Measurements from ENCODE around the gene SUSD6. TPM values are rescaled to one million over a fixed set of nuclear protein-coding genes. Genes with fewer than 3 reads are reported as not detected.

The SUSD6 gene
- total RNA-seq (2014; rRNA removed; shearing (Covaris generic)) (3.4 and 4.5 TPM in 2 replicates), polyA plus RNA-seq (2016; fragmentation: Nextera tagmentation; extraction: Ambion mirVana) (2.8 and 3.3 TPM in 2 replicates)
- long read RNA-seq, result 0 reads

DNA sequence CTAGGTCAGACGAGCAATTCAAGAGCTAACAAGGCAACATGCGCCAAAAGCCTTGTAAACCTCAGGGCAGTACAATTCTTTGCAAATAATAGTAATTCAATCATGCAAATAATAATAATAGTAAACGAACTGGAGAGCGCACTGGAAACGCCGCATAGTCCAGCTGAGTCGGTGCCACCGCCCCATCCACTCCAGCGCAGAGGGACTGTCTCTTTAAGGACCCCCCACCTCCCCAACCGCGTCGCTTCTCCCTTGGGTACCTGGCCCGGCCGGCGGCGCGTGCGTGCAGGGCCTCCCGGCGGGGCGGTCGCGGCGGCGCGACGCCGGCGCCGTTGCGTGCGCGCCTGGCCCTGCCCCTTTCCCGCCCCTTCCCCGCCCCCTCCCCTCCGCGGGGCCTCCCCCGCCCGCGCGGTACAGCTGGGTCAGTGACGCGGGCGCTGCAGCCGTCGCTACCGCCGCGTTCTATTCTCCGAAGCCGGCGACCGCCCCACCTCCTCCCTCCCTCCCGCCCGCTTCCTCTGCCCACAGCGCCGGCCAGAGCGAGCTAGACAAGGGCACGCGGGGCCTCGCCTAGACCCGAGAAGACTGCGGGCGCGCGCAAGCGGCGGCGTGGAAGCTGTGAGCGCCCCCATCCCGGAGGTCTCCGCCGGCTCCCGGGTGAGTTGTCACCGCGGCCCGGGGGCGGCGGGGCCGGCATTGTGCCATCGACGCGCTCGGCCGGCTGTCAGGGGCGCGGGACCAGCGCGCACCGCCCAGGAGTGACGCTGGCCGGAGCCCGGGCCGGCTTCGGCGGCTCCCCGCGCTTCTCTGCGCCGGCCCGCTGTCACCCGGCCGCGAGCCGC is at the start of gene SUSD6:
Gene SUSD6, plus strand, starts transcription at position 425 of the 842 bp plus-strand sequence. CDS start 46,997 bp downstream, outside the sequence.
- Histone ChIP-seq H3K36me3 (ENCODE audit: insufficient read depth) (no peaks in the 10 kb centered on the region), H3K27ac (ENCODE audit: low read depth) (peak within 1 kb of the TSS; percentile 86), H2AFZ (peak within 1 kb of the TSS; percentile 100), H3K9me2 (ENCODE audit: insufficient read depth) (no peaks in the 10 kb centered on the region), H3K4me3 (peak within 1 kb of the TSS; percentile 86), H3K27me3 (ENCODE audit: insufficient read depth) (peaks cover 19% of the 10 kb centered on the region), H3F3A (replicated peaks; ENCODE audit: low read depth) (no peaks in the 10 kb centered on the region; the same call in 1 of the 2 replicates), H4K20me1 (replicated peaks; ENCODE audit: insufficient read depth) (no peaks in the 10 kb centered on the region), H3K4me1 (ENCODE audit: insufficient read depth) (peaks cover 16% of the 10 kb centered on the region), H3K4me2 (peak within 1 kb of the TSS; percentile 97), H3K79me2 (replicated peaks; ENCODE audit: insufficient read depth) (no peaks in the 10 kb centered on the region)
- Mint-ChIP-seq H3K9me3 (no peaks in the 10 kb centered on the region), H3K36me3 (ENCODE audit: low read depth) (no peaks in the 10 kb centered on the region; the same call in 2 of the 3 replicates), H3K4me3 (peak within 1 kb of the TSS; percentile 90), H3K27ac (peak within 1 kb of the TSS; percentile 97), H3K4me1 (peaks cover 46% of the 10 kb centered on the region), H3K27me3 (ENCODE audit: insufficient read depth, low read depth, poor library complexity) (peaks cover 12% of the 10 kb centered on the region)
- DNase-seq (ENCODE audit: low spot score), result peak; percentile 87
- TF ChIP-seq, protein P1, sequence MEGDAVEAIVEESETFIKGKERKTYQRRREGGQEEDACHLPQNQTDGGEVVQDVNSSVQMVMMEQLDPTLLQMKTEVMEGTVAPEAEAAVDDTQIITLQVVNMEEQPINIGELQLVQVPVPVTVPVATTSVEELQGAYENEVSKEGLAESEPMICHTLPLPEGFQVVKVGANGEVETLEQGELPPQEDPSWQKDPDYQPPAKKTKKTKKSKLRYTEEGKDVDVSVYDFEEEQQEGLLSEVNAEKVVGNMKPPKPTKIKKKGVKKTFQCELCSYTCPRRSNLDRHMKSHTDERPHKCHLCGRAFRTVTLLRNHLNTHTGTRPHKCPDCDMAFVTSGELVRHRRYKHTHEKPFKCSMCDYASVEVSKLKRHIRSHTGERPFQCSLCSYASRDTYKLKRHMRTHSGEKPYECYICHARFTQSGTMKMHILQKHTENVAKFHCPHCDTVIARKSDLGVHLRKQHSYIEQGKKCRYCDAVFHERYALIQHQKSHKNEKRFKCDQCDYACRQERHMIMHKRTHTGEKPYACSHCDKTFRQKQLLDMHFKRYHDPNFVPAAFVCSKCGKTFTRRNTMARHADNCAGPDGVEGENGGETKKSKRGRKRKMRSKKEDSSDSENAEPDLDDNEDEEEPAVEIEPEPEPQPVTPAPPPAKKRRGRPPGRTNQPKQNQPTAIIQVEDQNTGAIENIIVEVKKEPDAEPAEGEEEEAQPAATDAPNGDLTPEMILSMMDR (conservative IDR thresholded peaks at IDR 0.05; ENCODE audit: low read depth in 2 of 2), result no peak
- TF ChIP-seq JUNB (IDR thresholded peaks at IDR 0.05; ENCODE audit: unreplicated experiment), result no peak
- peak; percentile 59 for TF ChIP-seq POLR2AphosphoS5 (IDR thresholded peaks at IDR 0.05; ENCODE audit: low read depth)
- peak; percentile 50 for TF ChIP-seq CREB1 (CRISPR knock-in tag; IDR thresholded peaks at IDR 0.05; ENCODE audit: low read depth)
- ATAC-seq, result peak; percentile 71

DNA sequence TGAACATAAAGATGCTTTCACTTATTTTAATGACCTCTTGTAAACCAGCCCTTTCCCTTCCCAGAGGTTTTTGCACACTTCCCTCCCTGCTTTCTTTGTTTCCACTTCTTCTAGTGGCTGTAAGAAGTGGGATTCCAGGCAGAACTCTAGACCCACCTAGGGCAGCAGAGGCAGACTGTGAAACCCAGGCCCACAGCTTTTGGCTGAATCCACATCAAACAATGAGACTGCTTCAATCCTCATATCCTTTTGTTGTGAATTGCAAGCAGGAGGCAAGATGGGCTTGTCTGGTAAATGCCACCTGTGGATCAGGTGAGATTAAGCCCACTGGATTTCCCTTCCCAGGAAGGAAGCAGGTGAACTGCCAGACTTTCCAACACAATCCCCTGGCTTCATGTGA is 49.5 kb upstream of the SUSD6 start:
- H3K4me1 Mint-ChIP-seq, result peaks cover 22% of the 10 kb centered on the region
- Histone ChIP-seq H3K4me1 (ENCODE audit: insufficient read depth) (peaks cover 13% of the 10 kb centered on the region; the same call in 1 of the 2 replicates), H3K27me3 (ENCODE audit: insufficient read depth) (peaks cover 10% of the 10 kb centered on the region), H3F3A (replicated peaks; ENCODE audit: low read depth) (no peaks in the 10 kb centered on the region), H4K20me1 (replicated peaks; ENCODE audit: insufficient read depth) (no peaks in the 10 kb centered on the region), H3K4me3 (no peak overlapping the region), H3K9me2 (ENCODE audit: insufficient read depth) (no peaks in the 10 kb centered on the region), H3K4me2 (no peak overlapping the region), H2AFZ (no peak overlapping the region), H3K27ac (ENCODE audit: low read depth) (no peak overlapping the region), H3K36me3 (ENCODE audit: insufficient read depth) (no peaks in the 10 kb centered on the region), H3K79me2 (replicated peaks; ENCODE audit: insufficient read depth) (no peaks in the 10 kb centered on the region)
- no peak overlapping the region for H3K27ac Mint-ChIP-seq
- no peaks in the 10 kb centered on the region; the same call in 2 of the 3 replicates for H3K9me3 Mint-ChIP-seq
- ATAC-seq (no peak), DNase-seq (ENCODE audit: low spot score) (no peak)
- no peaks in the 10 kb centered on the region for H3K36me3 Mint-ChIP-seq (ENCODE audit: low read depth)
- peaks cover 8% of the 10 kb centered on the region for H3K27me3 Mint-ChIP-seq (ENCODE audit: insufficient read depth, low read depth, poor library complexity)
- no peak overlapping the region for H3K4me3 Mint-ChIP-seq
- TF ChIP-seq STAT1 (IDR thresholded peaks at IDR 0.05; ENCODE audit: unreplicated experiment) (no peak), EZH2 (IDR thresholded peaks at IDR 0.05; ENCODE audit: low read depth, unreplicated experiment) (no peak), JUNB (IDR thresholded peaks at IDR 0.05; ENCODE audit: unreplicated experiment) (no peak), ZNF331 (CRISPR knock-in tag; IDR thresholded peaks at IDR 0.05; ENCODE audit: low read depth) (no peak), POLR2AphosphoS5 (IDR thresholded peaks at IDR 0.05; ENCODE audit: low read depth) (no peak), NANOG (IDR thresholded peaks at IDR 0.05; ENCODE audit: borderline replicate concordance) (no peak)
- TF ChIP-seq, protein P1 (conservative IDR thresholded peaks at IDR 0.05; ENCODE audit: low read depth in 2 of 2), result no peak
- TF ChIP-seq, protein P2, sequence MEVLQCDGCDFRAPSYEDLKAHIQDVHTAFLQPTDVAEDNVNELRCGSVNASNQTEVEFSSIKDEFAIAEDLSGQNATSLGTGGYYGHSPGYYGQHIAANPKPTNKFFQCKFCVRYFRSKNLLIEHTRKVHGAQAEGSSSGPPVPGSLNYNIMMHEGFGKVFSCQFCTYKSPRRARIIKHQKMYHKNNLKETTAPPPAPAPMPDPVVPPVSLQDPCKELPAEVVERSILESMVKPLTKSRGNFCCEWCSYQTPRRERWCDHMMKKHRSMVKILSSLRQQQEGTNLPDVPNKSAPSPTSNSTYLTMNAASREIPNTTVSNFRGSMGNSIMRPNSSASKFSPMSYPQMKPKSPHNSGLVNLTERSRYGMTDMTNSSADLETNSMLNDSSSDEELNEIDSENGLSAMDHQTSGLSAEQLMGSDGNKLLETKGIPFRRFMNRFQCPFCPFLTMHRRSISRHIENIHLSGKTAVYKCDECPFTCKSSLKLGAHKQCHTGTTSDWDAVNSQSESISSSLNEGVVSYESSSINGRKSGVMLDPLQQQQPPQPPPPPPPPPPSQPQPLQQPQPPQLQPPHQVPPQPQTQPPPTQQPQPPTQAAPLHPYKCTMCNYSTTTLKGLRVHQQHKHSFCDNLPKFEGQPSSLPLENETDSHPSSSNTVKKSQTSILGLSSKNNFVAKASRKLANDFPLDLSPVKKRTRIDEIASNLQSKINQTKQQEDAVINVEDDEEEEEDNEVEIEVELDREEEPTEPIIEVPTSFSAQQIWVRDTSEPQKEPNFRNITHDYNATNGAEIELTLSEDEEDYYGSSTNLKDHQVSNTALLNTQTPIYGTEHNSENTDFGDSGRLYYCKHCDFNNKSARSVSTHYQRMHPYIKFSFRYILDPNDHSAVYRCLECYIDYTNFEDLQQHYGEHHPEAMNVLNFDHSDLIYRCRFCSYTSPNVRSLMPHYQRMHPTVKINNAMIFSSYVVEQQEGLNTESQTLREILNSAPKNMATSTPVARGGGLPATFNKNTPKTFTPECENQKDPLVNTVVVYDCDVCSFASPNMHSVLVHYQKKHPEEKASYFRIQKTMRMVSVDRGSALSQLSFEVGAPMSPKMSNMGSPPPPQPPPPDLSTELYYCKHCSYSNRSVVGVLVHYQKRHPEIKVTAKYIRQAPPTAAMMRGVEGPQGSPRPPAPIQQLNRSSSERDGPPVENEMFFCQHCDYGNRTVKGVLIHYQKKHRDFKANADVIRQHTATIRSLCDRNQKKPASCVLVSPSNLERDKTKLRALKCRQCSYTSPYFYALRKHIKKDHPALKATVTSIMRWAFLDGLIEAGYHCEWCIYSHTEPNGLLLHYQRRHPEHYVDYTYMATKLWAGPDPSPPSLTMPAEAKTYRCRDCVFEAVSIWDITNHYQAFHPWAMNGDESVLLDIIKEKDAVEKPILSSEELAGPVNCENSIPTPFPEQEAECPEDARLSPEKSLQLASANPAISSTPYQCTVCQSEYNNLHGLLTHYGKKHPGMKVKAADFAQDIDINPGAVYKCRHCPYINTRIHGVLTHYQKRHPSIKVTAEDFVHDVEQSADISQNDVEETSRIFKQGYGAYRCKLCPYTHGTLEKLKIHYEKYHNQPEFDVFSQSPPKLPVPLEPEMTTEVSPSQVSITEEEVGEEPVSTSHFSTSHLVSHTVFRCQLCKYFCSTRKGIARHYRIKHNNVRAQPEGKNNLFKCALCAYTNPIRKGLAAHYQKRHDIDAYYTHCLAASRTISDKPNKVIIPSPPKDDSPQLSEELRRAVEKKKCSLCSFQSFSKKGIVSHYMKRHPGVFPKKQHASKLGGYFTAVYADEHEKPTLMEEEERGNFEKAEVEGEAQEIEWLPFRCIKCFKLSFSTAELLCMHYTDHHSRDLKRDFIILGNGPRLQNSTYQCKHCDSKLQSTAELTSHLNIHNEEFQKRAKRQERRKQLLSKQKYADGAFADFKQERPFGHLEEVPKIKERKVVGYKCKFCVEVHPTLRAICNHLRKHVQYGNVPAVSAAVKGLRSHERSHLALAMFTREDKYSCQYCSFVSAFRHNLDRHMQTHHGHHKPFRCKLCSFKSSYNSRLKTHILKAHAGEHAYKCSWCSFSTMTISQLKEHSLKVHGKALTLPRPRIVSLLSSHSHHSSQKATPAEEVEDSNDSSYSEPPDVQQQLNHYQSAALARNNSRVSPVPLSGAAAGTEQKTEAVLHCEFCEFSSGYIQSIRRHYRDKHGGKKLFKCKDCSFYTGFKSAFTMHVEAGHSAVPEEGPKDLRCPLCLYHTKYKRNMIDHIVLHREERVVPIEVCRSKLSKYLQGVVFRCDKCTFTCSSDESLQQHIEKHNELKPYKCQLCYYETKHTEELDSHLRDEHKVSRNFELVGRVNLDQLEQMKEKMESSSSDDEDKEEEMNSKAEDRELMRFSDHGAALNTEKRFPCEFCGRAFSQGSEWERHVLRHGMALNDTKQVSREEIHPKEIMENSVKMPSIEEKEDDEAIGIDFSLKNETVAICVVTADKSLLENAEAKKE (CRISPR knock-in tag; IDR thresholded peaks at IDR 0.05), result no peak

Data from GM23338 (cell line).